Fibroblast of skin of right biceps (primary cell): ENCODE data around the gene MAP4.

Experiments
- DNase-seq: peaks from one replicate; pipeline ENCODE4 v3.0.0-alpha.2; 2013

Gene MAP4

DNA sequence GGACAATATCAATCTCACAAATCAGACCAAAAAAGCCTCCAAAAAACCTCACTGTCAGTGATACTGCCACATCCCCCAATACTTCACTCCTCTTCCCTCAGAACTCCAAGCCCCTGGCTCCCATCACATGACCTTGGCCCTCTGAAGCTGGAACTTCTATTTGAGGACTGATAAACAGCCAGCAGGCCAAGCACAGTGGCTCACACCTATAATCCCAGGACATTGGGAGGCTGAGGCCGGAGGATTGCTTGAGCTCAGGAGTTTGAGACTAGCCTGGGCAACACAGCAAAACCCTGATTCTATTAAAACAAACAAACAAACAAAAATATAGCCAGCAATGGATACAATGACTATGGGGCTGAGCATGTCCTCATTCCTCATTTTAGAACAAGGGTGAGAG lies 55.2 kb downstream of the MAP4 start:
- no peak for DNase-seq

DNA sequence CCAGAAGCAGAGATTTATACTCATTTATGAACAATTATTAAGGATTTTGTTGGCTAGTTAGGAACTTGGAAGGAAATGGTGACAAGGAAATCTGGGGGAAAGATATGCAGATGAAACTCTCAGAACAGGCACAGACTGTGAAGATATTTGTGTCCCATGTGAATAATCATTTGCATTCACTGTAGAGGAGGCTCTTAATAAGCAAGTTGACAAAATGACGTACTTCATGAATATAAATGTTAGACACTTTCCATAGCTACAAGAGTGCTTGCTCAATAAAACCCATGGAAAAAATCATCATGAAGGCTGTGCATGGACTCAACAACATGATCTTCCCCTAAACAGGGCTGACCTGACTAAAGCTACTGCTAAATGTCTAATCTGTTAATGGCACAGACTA lies 59.7 kb downstream of the MAP4 start:
- DNase-seq: no peak

DNA sequence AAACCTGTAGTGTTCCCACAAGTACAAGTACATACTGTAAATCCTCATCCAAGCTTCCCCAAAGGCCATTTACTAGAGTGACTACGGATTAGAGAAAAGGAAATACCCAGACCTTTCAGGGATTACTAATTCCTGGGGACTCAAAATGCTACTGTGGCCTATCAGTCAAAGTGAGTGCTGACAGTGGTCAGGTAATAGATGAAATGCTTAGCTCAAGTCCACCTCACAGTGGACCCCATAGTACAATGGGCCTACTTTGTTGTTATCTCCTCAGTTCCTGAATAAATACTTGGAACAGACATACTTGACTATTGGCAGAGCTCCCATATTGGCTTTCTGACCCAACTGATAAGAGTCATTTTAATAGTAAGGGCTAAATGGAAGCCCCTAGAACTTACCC lies 61.6 kb downstream of the MAP4 start:
- no peak for DNase-seq

DNA sequence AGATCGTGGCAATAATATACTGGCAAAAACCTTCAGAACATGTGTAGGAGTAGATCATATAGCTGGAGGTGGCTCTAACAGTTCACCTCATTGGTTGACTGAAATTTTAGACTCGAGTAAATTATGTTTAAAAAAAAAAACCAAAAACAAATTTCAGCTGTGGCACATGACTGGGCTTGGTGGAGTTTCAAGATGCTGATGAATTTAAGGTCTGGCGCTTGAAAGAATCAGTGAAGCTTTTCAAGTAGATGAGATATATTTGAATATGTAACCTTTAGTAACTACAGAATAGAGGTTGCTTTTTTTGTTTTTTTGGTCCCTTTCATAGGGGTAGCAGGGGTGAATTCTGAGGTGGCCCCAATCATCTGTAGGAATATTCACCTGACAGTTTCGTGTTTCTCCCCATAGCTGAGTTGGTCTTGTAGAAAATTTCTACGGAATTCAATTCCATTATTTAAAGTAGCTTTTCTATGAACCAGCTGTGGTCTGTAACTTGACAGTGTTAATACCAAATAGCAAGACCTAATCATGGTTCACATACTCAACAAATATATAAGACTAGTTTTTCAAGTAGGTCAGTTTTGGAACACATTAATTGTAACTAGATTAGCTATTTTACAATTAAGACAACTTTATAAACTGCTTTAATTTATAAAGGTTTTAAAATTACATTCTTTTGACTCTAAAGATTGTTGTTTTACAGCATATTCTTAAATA lies 65.6 kb downstream of the MAP4 start:
- no peak for DNase-seq

DNA sequence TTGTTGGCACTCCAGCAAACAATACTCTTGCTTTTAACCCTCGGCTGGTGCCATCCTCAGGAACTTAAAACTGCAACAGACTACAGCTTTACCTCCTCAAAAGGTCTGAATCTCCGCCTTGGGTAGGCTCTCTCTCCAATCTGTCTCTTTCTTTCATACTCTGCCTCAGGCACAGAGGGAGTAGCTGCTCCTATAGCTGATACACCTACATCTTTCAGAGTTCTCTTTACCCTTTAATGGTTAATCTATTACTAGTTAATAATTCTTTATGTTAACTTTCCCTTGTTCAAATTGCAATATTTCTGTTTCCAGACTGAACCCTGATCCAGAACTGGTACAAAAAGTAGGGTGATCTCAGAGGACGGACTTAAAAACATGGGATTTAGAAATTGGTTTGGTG lies 66.2 kb downstream of the MAP4 start:
- DNase-seq: no peak

DNA sequence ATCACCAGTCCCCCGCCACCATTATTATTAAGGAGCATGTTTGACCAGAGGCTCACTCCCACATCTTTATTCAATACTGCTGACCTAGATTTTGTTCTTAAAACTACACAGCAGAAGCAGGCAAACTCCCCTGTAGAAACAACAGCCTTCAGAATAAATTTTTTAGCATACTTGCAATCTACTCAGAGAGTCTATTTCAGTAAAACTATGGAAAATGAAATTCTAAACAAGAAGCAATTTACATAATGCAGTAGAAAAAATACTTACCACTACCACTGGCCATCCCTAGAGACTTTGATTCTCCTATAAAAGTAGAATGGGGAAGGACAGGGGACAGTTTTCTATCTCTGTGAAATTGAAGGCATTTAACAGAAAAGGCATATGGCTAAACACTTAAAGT lies 76.0 kb downstream of the MAP4 start:
- no peak for DNase-seq

- peak; percentile 19 for DNase-seq
Measured at GRCh38 chr3:47932421-47932820, 83.8 kb downstream of the MAP4 start.

GRCh38 chr3:47930979-47931378 lies 85.2 kb downstream of the MAP4 start:
- no peak for DNase-seq

DNA sequence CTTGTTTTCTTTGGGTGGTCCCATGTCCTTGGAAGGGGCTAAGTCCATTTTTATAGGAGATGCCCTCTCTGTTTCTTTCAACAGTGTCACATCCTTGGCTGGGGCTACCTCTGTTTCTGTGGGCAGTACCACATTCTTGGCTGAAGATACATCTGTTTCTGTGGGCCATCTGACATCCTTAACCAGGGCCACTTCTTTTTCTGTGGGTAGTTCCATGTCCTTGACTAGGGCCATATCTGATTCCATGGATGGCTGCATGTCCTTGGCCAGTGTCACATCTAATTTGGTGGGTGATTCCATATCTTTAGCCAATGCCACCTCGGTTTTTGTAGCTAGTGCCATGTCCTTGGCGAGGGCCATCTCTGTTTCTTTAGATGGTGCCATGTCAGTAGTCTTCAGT lies 99.5 kb downstream of the MAP4 start:
- no peak for DNase-seq

GRCh38 chr3:47916201-47916600 lies 100.0 kb downstream of the MAP4 start:
- no peak for DNase-seq

- peak; percentile 34 for DNase-seq
Measured at GRCh38 chr3:47912006-47912504, 104.2 kb downstream of the MAP4 start.

DNA sequence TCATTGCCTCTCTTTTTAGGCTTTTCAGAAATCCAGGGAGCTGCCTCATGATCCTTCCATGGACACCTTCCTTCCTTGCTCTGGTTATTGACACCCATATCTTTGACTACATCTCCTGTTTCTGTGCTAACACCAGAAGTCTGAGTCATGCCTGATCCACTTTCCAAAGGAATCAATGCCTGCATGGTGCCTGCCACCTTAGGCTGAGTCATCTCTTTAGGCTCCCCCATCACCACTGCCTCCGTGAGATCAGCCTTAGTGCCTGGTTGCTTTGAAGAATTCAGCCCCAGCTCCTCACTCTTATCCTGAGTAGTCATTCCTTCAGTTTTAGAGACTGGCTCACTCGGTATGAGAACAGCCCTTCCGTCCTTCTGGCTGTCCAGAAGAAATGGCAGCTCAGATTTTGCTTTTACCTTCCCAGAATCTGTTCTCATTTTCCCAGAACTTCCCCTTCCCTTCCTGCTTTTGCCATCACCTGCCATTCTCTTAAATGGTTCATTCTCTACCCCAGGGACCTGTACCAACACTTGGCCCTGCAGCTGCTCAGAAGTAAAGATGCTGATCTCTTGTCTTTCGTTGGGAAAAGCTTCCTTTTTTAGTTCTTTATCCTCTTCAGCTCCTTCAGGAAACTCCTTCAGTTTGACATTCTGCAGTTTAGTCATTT lies 105.3 kb downstream of the MAP4 start:
- peak; percentile 91 for DNase-seq

GRCh38 chr3:47910233-47910632 lies 106.0 kb downstream of the MAP4 start:
- DNase-seq: no peak

DNA sequence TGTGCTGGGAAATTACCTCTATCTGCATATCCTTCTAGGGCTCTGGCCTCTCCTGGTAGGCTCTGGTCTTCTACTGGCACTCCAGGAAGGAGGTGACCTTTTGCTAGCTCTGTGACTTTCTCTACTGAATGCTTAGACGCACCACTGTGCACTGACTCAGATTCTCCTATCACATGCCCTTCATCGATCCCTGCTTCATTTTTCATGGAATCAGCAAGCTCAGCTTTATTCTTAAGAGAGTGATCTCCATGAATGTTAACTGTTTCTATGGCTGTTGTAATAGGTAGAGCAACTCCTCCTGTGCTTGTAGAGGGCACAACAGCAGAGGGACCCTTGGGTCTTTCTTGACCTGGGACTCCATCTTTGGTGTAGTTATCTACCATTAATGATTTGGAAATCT lies 106.6 kb downstream of the MAP4 start:
- no peak for DNase-seq

DNA sequence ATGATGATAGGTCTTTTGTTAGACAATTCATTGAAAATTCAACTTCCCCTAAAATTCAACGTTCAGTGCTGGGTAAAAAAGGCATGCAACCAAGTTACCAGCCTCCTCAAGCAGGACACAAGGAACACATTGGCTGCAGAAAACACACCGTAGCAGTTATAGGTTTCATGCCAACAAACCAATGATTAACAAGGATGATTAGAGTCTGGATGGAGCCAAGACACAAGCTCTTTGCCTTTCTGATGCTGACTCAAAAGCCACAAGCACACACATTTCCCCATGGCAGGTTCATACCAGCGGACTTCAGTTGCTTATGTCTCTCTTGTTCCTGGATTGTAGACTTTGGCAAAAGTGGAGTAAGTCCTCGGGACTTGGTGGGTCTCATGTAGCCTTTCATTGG lies 107.5 kb downstream of the MAP4 start:
- no peak for DNase-seq

GRCh38 chr3:47907784-47908183 lies 108.4 kb downstream of the MAP4 start:
- DNase-seq: no peak

- DNase-seq: no peak
Measured at GRCh38 chr3:47902746-47903145, 113.5 kb downstream of the MAP4 start.

- no peak for DNase-seq
Measured at GRCh38 chr3:47901280-47901833, 114.9 kb downstream of the MAP4 start.

- no peak for DNase-seq
Measured at GRCh38 chr3:47899495-47900108, 116.6 kb downstream of the MAP4 start.

GRCh38 chr3:47897954-47898353 lies 118.3 kb downstream of the MAP4 start:
- no peak for DNase-seq

GRCh38 chr3:47896736-47897135 lies 119.5 kb downstream of the MAP4 start:
- DNase-seq: no peak

DNA sequence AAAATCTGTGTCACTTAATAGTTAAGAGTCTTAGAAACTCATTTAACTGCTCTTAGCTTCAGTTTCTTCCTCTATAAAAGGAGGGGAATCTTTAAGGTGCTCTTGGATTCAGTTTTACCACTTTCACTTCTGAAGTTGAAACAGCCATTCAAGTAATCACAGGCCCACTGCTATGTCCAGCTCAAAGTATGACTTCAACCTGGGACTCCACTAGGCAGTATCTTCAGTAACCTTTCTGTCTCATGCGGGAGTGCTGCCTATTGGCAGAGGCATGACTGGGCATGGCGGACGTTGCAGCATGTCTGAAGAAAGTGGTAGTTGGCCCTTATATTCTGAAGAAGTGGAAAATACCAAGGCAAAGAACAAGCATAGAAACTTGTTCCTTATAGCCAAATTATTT lies 121.0 kb downstream of the MAP4 start:
- DNase-seq: no peak

DNA sequence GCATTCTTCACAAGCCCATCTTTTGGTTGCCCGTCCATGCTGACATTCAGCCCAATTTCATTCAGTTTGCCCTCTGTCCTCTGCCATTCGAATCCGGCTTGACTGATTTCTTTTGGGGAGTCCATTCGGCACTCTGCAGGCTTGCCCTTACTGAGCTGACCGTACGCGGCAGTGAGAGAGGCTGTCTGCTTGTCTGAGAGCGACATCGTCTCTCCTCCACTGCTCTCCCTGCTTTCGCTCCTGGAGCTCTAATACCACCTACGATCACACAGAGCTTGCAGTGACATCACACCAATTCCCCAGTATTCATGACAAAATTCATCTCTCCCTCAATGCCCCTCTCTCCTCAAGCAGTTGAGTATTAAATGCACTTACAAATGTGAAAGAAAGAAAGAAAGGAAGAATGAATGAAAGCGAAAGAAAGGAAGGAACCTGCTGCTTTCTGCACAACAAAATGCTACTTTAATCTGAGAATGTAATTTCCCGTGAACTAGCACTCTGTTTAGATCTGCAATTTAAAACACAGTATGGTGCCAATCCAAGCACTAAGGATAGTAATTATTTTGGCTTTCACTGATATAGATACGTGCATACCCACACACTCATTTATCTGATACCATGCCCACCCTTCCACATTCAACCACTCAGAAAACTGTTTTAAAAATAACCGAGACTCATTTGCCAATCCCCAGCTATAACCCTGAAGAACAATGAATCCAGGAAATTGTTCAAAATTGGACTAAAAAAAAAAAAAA lies 123.8 kb downstream of the MAP4 start:
- DNase-seq: no peak
